ENCODE results near the gene IWS1.

Gene IWS1

DNA sequence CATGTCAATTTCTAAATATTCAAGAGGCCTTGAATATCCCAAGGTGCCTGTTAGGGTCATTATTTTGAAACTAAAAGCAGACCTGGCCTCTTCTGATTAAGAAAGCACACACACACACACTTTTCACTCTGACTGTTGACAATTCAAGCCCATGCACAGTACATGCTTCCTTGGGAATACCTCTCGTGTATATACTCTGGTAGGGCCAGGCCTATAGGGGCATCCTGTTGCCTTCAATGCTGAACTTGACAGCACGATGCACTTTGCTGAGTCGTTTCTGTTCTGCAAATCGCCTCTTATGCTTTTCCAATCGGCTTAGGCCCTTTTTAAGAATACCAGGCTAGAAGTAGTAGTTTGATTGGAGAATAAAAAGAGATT is 40.6 kb downstream of the IWS1 start:
- Histone ChIP-seq H3K9me2 (replicated peaks; ENCODE audit: insufficient read depth, low read length) (no peaks in the 10 kb centered on the region), H3K9me3 (replicated peaks; ENCODE audit: insufficient read depth, low read length) (no peaks in the 10 kb centered on the region), H3K4me3 (ENCODE audit: low read length) (no peak overlapping the region), H3K27ac (ENCODE audit: low read length) (no peak overlapping the region), H3K4me1 (ENCODE audit: low read length) (no peaks in the 10 kb centered on the region), H3K27me3 (replicated peaks; ENCODE audit: insufficient read depth, low read length) (no peaks in the 10 kb centered on the region), H4K20me1 (ENCODE audit: insufficient read depth, low read length) (no peaks in the 10 kb centered on the region), H3K9ac (ENCODE audit: low read length) (no peak overlapping the region), H3K4me2 (ENCODE audit: low read depth, low read length) (no peak overlapping the region), H3F3A (ENCODE audit: insufficient read depth, low read length) (no peaks in the 10 kb centered on the region), H2AFZ (ENCODE audit: low read length) (no peak overlapping the region), H3K79me2 (ENCODE audit: low read length) (no peaks in the 10 kb centered on the region), H3K36me3 (replicated peaks; ENCODE audit: insufficient read depth, low read length) (peaks cover 22% of the 10 kb centered on the region)
- no peak for TF ChIP-seq EZH2phosphoT487 (IDR thresholded peaks at IDR 0.05; ENCODE audit: low read length)
- TF ChIP-seq EZH2 (optimal IDR thresholded peaks at IDR 0.05; ENCODE audit: low read depth, low read length): no peak
- TF ChIP-seq, protein P1, sequence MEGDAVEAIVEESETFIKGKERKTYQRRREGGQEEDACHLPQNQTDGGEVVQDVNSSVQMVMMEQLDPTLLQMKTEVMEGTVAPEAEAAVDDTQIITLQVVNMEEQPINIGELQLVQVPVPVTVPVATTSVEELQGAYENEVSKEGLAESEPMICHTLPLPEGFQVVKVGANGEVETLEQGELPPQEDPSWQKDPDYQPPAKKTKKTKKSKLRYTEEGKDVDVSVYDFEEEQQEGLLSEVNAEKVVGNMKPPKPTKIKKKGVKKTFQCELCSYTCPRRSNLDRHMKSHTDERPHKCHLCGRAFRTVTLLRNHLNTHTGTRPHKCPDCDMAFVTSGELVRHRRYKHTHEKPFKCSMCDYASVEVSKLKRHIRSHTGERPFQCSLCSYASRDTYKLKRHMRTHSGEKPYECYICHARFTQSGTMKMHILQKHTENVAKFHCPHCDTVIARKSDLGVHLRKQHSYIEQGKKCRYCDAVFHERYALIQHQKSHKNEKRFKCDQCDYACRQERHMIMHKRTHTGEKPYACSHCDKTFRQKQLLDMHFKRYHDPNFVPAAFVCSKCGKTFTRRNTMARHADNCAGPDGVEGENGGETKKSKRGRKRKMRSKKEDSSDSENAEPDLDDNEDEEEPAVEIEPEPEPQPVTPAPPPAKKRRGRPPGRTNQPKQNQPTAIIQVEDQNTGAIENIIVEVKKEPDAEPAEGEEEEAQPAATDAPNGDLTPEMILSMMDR (IDR thresholded peaks at IDR 0.05; ENCODE audit: low read length): no peak
- DNase-seq: no peak

DNA sequence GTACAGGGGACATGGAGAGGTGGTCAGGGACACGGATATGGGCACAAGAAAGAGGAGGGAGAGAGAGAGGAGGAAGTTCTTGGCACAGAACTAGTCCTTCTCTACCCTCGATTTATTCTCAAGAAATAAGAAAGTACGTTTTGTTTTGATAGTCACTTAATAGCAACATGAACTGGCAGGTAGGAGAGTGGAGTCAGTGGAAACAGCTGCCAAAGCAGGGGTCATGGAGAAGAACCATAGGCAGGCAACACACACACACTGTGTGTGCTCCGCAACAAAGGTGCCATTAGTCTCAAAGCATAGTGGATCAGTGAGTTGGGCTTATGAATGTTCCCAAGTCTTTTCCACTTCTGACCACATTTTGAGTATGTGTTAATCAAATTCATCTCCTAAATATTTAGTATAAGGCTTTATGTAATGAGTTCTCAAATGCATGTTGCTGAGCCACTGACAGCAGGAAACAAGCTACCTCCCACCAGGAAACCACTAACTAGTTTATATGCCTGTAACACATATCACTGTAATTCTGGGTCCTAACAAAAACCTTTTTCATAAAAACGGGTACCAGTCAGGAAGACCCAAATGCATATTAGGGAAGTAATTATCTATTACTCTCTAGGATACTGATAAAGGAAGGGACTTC is 41.1 kb downstream of the IWS1 start:
- Histone ChIP-seq H3K79me2 (ENCODE audit: low read length) (no peaks in the 10 kb centered on the region), H3K9me3 (replicated peaks; ENCODE audit: insufficient read depth, low read length) (no peaks in the 10 kb centered on the region), H3F3A (ENCODE audit: insufficient read depth, low read length) (no peaks in the 10 kb centered on the region), H4K20me1 (ENCODE audit: insufficient read depth, low read length) (no peaks in the 10 kb centered on the region), H3K27ac (ENCODE audit: low read length) (no peak overlapping the region), H3K4me1 (ENCODE audit: low read length) (no peaks in the 10 kb centered on the region), H3K9ac (ENCODE audit: low read length) (no peak overlapping the region), H2AFZ (ENCODE audit: low read length) (no peak overlapping the region), H3K4me2 (ENCODE audit: low read depth, low read length) (no peak overlapping the region), H3K36me3 (replicated peaks; ENCODE audit: insufficient read depth, low read length) (peaks cover 18% of the 10 kb centered on the region), H3K27me3 (replicated peaks; ENCODE audit: insufficient read depth, low read length) (no peaks in the 10 kb centered on the region), H3K9me2 (replicated peaks; ENCODE audit: insufficient read depth, low read length) (no peaks in the 10 kb centered on the region), H3K4me3 (ENCODE audit: low read length) (no peak overlapping the region)
- no peak for TF ChIP-seq EZH2phosphoT487 (IDR thresholded peaks at IDR 0.05; ENCODE audit: low read length)
- TF ChIP-seq EZH2 (optimal IDR thresholded peaks at IDR 0.05; ENCODE audit: low read depth, low read length): no peak
- TF ChIP-seq, protein P1 (IDR thresholded peaks at IDR 0.05; ENCODE audit: low read length): no peak
- no peak for DNase-seq

DNA sequence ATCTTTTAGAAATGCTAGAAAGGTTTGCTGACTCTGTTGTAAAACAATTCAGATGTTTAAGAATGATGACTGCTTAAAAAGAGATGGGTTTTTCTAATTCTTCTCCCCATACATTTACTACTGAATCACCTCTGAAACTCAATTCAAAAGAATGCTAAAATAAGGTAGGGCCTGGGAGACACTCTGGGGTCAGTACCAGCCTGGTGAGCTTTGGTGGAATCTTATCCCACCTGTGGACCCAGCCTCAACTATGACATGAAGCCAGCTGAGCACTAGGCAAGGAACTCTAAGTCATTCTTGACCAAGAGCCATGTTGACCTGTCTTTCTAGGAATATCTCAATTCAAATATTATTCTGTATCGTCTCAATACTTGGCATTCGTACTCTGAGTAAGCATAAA is 44.3 kb downstream of the IWS1 start:
- no peaks in the 10 kb centered on the region for H3K4me1 ChIP-seq (ENCODE audit: low read length)
- no peaks in the 10 kb centered on the region for H3K9me3 ChIP-seq (replicated peaks; ENCODE audit: insufficient read depth, low read length)
- no peaks in the 10 kb centered on the region for H3K27me3 ChIP-seq (replicated peaks; ENCODE audit: insufficient read depth, low read length)
- H3K4me3 ChIP-seq (ENCODE audit: low read length): no peak overlapping the region
- 0 out of 2 replicates have a peak, but pooled peaks cover 5% of the 10 kb centered on the region for H3K36me3 ChIP-seq (replicated peaks; ENCODE audit: insufficient read depth, low read length)
- DNase-seq: no peak
- H3K27ac ChIP-seq (ENCODE audit: low read length): no peak overlapping the region
- no peak overlapping the region for H2AFZ ChIP-seq (ENCODE audit: low read length)
- H3K9me2 ChIP-seq (replicated peaks; ENCODE audit: insufficient read depth, low read length): no peaks in the 10 kb centered on the region
- H3K4me2 ChIP-seq (ENCODE audit: low read depth, low read length): no peak overlapping the region
- H3F3A ChIP-seq (ENCODE audit: insufficient read depth, low read length): no peaks in the 10 kb centered on the region
- no peaks in the 10 kb centered on the region for H4K20me1 ChIP-seq (ENCODE audit: insufficient read depth, low read length)
- no peak overlapping the region for H3K9ac ChIP-seq (ENCODE audit: low read length)
- no peaks in the 10 kb centered on the region for H3K79me2 ChIP-seq (ENCODE audit: low read length)
- TF ChIP-seq EZH2phosphoT487 (IDR thresholded peaks at IDR 0.05; ENCODE audit: low read length) (no peak), EZH2 (optimal IDR thresholded peaks at IDR 0.05; ENCODE audit: low read depth, low read length) (no peak)
- TF ChIP-seq, protein P1 (IDR thresholded peaks at IDR 0.05; ENCODE audit: low read length): no peak
